Measurements from ENCODE around the gene DAP.
A peak's percentile ranks its signal among the peaks of the same experiment; 100 is the strongest.

The DAP gene

DNA sequence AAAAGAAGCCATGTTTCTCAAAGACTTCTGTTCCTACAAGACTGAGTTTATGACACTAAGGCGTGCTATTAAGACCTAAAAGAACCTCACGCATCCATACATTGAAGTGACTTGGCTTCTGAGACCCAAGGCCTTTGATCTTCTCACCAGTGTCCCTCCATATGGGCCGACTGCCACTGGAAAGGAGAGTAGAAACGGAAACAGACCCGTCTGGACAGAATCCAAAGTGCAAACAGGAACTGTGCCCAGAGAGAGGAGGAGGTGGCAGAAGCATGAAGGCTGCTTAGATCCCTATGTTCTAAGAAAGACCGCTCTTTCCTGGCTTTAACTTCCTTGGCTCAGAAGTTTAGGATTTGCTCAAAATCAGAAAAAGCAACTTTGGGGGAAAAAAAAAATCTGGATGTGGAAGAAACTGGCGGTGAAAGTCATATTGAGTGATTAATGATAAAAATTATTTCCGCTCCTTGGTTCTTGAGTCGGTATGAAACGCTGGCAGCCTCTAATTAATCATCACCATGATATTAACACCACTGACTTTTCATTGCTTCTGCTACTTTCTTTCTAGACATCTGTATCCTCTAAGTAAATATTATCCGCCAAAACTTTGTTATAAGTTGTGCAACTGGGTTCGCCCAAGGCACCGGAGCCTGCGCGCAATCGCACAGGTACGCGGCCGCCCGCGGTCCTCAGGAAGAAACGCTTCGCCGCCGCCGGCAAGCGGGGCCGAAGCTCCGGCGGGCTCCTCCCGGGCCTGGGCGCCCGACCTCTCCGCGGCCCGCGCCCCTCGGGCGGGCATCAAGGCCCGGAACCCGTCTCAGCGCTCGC lies 726 bp downstream of the DAP start:
- peak; percentile 31 for DNase-seq (ENCODE audit: low read depth)

DNA sequence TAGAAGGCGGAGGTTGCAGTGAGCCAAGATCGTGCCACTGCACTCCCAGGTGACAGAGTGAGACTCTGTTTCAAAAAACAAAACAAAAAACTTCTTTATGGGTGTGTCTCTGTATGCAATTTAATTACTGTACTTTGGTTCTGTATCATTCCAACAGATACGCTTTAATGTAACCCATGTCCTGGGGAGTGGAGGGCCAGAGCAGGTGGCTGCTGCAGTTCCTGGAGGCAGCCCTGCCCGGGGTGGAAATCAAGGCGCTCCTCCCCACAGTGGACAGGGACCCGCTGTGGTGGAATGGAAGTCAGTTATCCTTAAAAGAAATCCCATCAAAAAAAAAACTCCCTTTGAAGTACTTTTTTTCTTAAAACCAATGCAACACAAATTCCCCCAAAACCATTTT lies 1.9 kb downstream of the DAP start:
- no peak for DNase-seq (ENCODE audit: low read depth)

DNA sequence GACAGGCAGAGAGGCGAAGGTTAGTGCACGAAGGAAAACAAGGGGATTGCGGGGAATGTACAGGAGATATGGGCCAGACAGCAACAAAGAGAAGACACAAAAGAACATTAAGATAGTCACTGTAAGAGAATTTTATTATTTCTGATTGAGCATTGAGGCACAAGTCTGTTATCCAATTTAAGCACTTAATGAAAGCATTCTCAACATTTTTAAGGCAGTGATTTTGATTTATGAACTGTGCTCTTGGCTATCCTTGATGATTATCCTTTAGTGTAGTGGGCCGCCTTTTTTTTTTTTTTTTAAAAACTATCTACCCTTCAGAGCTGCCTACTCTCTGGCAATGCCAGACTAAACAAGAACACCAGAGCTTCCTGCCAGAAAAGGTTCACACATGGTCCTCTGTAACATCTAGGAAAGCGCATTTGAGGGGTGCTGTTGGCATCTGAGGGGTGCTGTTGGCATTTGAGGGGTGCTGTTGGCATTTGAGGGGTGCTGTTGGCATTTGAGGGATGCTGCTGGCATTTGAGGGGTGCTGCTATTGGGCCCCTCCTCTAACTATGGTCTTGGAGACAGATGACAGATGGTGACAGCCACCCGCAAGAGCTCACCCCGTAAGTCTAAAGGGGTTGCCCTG lies 3.0 kb downstream of the DAP start:
- no peak for DNase-seq (ENCODE audit: low read depth)

DNA sequence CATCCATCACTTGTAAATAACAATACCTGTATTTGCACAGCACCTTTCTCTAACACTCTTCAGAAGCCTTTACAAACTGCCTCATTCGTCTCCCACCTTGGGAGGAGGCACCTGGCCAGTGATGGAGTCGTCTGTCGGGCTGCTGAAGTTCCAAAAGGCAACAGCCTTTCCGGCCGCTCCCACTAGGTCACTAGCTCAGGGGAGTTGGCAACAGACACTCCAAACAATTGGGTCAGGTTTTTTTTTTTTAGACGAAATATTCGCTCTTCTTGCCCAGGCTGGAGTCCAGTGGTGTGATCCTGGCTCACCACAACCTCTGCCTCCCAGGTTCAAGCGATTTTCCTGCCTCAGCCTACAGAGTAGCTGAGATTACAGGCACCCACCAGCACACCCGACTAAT lies 4.0 kb downstream of the DAP start:
- DNase-seq (ENCODE audit: low read depth) = no peak

DNA sequence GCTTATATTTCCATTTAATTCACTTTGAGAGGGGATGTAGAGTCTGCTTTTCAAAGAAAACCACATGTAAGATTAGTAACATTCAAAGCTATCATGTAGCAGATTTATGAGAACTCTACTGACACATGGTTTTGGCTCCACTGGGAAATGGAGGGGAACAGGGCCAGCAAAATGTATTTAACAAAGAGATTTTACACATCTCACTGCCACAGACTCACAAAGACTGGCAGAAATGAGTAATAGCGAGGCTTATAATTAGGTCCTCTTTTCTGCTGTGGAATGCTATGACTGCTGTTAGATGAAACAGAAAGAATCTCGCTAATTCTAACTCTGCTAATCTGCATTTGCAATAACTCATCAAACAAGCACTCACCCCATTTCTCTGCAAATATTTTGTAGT lies 4.5 kb downstream of the DAP start:
- peak; percentile 29 for DNase-seq (ENCODE audit: low read depth)

DNA sequence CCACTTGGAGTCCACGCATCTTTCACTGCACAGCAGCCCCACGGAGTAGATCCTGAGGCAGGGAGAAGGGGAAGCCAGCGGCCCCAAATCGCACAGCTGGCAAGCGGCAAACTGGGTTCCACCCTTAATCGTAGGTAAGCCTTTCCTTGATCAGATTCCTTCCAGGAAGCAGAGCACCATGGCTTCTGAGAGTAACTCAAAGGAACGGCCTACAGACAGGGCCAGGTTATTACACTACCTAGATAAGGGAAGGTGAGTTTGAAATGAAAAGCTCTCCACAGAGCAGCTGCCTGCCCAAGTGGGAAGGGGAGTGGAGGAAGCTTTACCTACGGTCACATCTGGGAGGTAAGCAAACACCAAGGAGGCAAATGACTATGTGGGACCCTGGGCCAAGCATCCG lies 7.9 kb downstream of the DAP start:
- DNase-seq (ENCODE audit: low read depth) = no peak

DNA sequence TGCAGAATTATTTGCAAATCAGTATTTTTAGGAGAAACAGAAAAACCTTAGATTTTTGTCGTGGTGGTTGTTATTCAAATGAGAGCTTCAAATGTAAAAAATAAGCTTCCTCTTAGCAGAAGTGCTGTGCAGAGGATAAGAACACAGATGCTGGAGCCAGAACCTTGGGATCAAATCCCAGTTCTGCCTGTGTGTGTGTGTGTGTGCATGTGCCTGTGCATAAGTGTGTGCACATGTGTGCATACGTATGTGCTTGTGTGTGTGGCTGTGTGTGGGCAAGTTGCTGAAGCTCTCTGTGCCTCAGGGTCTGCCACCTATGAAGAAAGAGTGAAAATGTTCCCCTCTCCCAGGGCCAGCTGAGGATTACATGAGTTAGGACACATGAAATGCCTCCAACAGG lies 8.6 kb downstream of the DAP start:
- no peak for DNase-seq (ENCODE audit: low read depth)

DNA sequence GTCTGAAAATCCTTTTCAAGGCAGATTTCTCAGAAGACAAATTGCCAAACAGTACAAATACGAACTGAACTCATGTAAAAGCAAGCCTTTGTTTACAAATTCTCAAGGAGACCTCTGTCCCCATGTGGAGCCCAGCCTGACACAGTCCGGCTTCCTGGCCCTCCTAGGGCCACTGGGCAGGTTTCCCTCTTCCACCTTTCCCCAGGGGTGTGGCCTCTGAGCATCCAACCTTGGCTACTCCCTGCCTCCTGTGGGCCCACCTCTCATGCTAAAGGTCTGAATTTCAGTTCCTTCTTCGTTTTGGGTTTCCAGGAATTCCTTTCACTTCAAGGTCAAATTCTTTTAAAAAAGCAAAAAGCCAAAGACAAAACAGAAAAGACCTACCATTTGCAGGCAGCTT lies 10.1 kb downstream of the DAP start:
- no peak for DNase-seq (ENCODE audit: low read depth)

DNA sequence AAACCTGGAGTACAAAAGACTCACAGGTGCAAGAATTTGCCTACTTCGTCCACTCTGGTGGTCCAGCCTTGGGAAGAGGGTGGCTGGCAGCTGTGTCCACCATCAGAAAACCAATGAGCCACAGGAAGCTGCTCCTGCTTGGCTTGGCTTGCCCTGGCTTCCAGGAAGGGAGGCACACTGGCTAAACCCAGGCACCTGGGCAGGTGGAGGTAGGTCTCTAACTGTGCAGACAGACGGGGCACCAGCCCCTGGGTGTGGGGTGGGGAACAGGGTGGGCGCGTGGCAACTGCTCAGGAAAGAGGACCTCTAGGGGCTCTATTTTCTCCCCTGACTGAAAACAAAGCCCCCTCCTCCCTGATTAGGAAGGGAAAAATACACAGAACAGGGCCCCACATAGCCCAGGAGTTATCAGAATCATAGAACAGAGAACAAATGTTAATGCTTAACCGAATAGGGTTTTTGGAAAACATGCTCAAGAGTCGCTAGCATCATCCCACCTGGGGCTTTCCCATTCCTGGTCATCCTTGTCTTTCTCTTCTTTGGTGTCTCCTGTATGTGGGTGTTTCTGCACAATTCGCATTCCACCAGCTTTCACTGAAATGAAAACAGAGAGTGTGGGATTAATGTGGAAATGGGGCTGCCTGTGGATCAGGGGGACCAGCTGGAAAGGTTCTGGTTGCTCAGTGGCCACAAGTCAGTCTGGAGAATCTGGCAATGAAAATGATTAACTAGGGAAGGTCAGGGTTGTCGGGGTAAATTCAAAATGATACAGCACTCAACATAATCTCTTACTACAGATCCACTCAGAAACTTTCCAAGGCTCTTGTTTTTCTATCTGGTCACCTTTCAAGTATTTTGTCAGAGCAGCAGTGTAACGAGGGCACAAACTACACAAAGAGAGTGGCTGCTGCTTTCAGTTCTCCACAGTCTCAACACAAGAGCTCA lies 13.1 kb downstream of the DAP start:
- no peak for DNase-seq (ENCODE audit: low read depth)

DNA sequence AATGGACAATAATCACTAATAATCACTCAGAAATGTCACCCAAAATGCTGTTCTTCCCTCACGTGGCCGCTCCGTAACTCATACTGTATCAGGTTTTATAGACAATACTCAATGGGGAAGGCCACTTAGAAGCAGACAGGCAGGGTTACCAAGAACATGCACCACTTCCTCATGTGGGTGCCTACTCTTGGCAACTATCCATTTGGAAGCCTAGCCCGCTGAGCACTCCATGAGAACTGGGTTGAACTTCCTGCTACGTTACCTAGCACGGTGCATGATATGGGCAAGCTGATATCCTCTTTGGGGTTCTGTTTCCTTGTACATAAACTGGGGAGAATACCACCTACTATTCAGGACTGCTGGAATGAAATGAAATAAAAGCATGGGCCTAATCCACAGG lies 14.3 kb downstream of the DAP start:
- no peak for DNase-seq (ENCODE audit: low read depth)

DNA sequence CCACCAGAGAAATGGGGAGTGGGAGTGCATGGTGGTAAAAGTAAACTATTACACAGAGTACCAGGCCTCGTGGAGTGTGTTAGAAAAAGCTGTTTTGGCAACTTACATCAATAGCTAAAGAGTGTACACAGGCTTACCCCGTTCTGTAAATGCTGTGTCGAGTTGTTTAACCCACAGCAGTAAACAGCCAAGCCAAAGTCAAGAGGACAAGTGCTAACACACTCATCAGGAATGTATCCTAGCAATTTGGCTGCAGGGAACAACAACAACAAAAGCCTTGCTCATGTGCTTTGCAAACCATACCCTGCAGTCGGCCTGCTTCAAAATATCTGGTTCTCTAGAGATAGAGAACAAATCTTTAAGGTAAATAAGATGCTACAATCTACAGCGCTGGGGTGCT lies 15.9 kb downstream of the DAP start:
- DNase-seq (ENCODE audit: low read depth) = no peak

DNA sequence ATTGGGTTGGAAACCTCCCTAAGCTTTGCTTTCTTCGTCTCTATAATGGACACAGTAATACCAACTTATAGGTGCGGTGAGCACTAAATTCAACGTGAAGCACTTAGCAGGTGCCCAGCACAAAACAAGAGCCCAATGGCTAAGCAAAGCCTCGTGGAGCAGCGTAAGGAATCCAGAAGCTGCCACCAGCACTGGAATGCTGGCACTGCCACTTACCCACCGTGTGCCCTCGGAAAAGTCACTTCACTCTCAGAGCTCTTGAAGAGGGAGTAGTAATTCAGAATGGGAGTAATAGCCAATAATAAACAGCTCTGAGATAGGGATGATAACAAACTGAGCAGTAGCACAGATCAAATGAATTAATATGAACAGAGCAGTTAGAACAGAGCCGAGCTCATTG lies 16.4 kb downstream of the DAP start:
- DNase-seq (ENCODE audit: low read depth) = no peak

DNA sequence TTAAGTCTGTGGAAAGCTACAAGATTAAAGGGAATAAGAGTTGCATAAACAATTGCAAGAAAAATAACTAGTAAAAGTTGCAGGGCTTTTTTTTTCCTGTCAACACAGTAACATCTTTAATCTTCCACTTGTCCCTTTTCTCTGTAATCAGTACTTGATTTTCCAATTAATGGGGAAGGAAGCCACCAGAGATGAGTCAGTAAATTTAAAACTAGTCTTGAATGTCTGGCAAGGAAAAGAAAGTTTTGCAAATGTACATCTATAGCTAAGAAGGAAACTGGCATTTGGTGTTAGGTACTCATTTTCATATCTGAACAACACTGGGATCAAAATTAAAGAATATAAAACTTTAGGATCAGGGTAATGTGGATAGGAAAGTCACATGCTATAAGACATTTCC lies 17.1 kb downstream of the DAP start:
- no peak for DNase-seq (ENCODE audit: low read depth)

DNA sequence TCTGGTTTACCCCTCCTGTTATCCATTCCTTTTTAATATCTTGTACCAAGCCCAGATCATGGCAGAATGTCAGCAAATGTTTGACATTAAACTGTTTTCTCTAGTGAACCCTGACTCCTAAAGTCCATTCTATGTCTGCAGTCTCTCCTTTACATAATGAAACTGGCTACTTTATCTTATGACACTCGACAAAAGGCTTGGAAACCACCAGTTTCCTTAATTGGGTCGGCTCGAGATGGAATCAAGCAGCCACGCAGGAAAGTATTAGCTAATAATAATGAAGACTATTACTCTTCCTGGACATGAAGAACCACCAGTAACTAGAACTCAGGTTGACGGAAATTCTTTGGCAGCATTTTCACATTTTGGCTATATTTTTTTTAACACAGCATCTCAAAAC lies 17.5 kb downstream of the DAP start:
- no peak for DNase-seq (ENCODE audit: low read depth)

DNA sequence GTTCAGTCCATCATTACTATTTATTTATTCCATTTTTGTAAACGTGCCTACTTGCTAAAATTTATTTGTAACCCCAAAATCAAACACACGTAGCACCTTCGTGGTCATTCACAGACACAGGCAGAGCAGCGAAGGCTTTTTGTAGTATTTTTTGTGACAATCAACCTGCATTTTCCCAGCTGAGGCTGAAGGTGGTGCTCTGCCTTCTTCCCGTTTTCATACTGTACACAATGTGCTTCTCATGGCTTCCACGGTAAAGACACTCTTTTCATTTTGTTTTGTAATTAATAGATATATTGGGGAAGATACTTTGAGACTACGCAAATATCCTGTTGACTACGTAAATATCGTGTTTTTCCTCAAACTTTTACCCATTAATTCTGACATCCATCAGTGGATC lies 19.4 kb downstream of the DAP start:
- DNase-seq (ENCODE audit: low read depth) = no peak

DNA sequence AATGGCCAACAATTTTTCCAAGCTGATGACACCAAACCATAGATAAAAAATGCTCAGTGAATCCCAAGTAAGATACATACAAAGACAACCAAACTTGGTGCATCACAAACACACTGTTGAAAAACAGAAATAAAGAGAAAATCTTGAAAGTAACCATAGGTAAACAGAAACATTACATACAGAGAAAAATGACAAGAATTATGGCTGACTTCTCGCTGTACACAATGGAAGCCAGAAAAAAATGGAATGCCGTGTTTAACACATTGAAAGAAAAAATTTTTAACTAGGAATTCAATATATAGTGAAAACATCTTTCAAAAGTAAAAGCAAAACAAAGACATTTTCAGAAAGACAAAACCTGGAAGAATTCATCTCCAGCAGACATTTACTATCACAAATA lies 20.6 kb downstream of the DAP start:
- no peak for DNase-seq (ENCODE audit: low read depth)

DNA sequence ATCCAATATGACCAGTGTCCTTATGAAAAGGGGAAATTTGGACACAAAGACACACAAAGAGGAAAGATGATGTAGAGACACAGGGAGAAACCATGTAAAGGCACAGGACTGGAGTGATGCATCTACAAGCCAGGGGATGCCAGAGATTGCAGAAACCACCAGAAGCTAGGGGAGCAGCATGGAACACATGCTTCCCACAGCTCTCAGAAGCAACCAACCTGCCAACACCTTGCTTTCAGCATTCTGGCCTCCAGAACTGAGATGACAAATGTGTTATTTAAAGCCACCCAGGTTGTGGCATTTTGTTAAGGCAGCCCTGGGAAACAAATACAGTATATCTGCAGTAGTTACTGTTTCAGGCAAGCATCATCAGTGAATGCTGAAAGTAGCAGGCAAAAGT lies 23.2 kb downstream of the DAP start:
- DNase-seq (ENCODE audit: low read depth) = no peak

DNA sequence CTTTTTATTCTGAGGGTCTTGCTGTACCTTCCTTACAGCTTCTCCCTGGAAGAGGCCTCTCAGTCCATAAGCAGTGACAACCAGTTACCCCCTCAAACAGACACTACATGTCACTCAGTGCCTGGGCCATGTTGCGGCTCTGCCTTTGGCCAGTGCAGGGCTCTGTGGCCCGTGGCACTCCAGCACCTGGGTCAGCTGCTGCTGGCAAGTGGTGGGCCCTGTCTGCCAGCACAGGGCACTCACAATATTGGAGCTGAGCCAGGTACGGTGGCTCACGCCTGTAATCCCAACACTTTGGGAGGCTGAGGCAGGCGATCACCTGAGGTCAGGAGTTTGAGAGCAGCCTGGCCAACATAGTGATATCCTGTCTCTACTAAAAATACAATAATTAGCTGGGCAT lies 24.2 kb downstream of the DAP start:
- DNase-seq (ENCODE audit: low read depth) = no peak

DNA sequence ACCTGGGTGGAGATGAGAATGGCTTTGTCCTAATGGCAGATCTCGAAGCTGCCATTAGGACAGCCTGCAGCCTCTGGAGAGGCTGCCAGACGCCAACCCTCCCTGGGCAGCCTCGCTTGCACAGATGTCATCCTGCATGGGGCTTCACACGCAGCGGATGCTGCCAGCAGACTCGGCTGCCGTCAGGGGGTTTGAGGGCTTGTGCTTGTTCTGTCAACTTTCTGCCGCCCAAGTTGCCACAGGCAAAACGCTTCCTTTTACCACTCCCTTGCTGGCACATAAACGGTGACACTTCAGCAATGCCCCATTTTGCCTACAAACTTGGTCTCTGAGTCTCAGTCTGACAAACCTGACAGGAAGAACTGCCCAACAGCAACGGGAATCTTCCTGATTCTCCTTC lies 24.7 kb downstream of the DAP start:
- no peak for DNase-seq (ENCODE audit: low read depth)

DNA sequence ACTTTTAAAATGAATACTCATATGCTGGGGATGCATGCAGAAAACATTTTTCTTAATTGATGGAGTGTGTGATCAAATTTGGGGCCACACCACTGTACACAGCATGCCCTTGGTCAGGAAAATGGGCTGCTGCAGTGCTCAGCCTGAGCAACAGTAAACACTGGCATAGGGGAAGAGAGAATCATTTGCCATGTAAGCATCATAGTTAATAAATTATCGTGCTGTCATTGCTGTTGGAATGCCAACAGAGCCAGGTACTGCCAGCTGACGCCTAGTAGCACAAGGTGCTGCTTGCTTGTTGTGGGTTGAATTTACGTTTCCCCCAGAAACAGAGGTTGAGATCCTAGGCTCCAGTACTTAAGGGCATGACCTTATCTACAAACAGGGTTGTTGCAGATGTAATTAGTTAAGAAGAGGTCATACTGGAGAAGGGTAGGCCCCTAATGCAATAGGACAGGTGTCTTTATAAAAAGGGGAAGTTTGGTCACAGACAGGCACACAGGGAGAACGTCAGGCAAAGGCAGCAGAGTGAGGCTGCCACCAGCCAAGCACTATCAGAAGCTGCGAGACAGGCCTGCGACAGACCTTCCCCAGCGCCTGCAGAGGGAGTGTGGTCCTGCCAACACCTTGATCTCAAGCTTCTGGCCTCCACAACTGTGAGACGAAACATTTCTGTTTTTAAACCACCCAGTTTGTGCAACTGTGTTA lies 25.3 kb downstream of the DAP start:
- DNase-seq (ENCODE audit: low read depth) = no peak

DNA sequence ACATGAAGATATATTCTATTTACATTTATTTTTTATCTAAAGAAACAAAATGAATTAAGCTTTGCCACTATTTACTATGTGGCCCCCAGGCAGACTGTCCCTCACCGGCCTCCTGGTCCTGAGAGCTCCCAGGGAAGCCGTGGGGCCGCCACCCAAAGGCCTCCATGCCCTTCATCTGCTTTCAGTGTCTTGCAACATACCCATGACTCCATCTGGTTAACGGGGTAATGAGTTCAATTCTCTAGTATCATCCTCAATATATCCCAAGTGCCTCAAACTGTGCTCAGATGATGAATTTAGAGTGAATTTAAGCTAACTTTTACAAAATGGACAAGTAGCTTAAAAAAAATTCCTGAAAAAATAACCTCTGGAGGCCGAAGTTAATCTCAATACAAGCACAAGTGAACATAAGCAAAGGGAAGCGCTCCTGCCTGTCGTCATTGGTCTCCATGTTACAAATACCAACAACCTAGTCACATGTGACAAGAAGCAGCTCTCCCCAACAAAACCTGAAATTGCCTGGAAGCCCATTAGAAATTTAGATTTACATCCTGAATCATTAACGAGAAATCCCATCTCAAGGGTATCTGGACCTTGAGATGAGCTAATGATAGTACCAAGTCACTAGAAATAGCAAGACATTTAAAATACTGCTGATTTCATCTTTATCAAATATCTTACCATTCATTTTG lies 26.1 kb downstream of the DAP start:
- no peak for DNase-seq (ENCODE audit: low read depth)

Data from fibroblast of the conjunctiva (primary cell).